CD1c-positive myeloid dendritic cell (primary cell): Measurements from ENCODE around the gene PGD.
"Not testable (repeated sequence)": the region's sequence is repeated elsewhere in the genome, so short reads cannot be mapped to it uniquely, and the experiment has no call there.

Source experiments
- DNase-seq: peaks from one replicate; pipeline ENCODE4 v3.0.0-alpha.2; 2016; ENCODE audit errors: extremely low spot score

Gene PGD

DNA sequence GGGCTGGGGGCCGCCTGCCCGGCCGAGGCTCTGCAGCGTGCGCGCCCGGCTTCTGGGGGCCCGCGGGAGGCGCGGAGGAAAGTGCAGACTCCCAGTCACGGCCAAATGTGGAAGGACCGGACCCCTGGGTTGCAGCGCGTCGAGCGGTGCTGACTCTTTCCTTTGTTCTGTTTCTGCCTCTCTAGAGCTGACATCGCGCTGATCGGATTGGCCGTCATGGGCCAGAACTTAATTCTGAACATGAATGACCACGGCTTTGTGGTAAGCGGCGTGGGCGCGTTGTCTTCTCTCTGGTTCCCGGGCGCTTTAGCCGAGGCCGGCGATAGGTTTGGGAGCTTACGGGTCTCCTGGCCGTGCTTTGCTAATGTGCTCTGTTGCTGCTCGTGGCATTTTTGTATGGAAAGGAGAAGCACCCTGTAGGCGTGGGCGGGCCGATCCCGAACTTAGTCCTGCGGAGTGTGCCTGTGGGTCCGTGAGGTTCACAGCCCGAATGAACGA lies 629 bp downstream of the PGD start:
- DNase-seq, result peak; percentile 89

- DNase-seq, result peak; percentile 13
Measured at GRCh38 chr1:10400013-10400412, 1.1 kb downstream of the PGD start.

DNA sequence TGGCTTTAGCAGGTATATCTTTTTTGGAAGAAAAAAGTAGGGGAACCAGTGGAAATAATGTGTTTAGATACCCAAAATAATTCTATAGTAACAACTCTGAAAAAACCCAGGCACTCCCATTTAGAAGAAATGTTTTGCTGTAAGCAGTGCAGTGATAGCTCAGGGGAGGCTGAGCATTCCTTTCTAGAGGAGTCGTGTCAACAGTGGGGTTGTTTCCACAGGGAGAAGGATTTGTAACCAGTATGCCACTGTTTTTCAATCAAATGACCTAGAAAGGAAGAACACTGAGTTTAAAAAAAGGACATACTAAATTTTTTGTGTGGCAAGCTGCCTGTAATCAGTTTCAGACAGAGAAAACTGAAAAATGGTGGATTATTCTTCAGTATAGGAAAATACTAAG lies 2.4 kb downstream of the PGD start:
- no peak for DNase-seq

- DNase-seq, result peak; percentile 23
Measured at GRCh38 chr1:10402729-10403274, 3.9 kb downstream of the PGD start.

- no peak for DNase-seq
Measured at GRCh38 chr1:10407201-10407600, 8.3 kb downstream of the PGD start.

GRCh38 chr1:10415211-10415930 lies 16.5 kb downstream of the PGD start:
- DNase-seq, result peak; percentile 87

DNA sequence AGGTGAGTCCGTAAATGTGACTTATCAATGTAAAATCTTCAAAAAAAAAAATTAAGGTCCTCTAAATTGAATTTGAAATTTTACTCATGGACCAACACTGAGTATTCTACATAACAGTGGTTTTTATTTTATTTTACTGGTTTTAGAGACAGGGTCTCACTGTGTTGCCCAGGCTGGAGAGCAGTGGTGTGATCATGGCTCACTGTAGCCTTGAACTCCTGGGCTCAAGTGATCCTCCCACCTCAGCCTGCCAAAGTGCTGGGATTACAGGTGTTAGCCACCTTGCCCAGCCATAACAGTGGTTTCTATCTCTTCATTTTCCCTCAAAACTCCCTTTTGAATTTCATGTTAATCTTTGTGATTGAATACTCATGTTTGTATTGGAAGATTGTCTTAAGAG lies 17.1 kb downstream of the PGD start:
- not testable (repeated sequence) for DNase-seq

GRCh38 chr1:10418741-10419140 lies 19.9 kb downstream of the PGD start:
- DNase-seq, result not testable (repeated sequence)

GRCh38 chr1:10419351-10419750 lies 20.5 kb downstream of the PGD start:
- DNase-seq, result no peak

DNA sequence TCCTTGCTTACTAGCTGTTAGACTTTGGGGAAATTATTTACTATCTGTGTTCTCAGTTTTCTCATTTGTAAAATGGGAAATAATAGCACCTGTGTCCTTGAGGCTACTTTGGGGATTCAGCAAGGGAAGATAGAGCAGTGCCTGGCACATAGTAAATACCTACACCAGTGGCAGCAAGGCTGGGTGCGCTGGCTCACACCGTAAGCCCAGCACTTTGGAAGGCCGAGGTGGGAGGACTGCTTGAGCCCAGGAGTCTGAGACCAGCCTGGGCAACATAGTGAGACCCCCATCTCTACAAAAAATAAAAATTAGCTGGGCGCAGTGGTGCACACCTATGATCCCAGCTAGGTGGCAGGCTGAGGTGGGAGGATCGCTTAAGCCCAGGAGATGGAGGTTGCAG lies 22.8 kb downstream of the PGD start:
- no peak for DNase-seq

DNA sequence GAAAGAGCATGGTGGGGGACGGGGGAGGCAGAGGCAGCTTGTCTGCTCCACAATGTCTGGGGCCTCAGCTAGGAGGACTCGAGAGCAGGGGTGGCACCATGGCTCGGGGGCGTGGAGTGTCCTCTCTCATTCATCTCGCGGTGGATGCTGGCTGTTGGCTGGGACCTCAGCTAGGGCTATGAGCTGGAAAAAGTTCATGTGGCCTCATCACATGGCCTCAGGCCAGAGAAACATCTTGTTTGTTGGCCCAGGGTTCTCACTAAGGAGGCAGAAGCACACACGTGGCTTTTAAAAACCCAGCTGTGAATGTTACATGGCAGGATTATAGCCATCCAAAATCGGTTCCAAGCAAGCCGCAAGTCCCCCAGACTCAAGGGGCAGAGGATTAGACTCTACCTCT lies 25.2 kb downstream of the PGD start:
- no peak for DNase-seq

DNA sequence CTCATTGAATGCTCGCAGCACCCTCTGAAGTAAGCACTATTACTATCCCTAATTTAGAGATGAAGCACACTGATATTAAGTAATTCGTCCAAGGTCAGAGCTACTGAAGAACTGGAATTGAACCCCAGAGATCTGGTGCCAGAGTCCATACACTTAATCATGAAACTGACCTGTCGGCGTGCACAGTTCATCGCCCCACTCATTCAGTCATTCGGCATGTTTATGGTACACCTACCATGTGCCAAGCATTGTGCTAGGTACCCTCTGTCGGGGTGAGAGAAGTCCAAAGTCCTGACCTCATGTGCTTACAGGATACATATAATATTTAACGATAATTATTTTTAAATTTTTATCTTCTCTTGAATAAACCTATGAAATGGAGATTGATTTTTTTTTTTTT lies 25.8 kb downstream of the PGD start:
- DNase-seq, result no peak

DNA sequence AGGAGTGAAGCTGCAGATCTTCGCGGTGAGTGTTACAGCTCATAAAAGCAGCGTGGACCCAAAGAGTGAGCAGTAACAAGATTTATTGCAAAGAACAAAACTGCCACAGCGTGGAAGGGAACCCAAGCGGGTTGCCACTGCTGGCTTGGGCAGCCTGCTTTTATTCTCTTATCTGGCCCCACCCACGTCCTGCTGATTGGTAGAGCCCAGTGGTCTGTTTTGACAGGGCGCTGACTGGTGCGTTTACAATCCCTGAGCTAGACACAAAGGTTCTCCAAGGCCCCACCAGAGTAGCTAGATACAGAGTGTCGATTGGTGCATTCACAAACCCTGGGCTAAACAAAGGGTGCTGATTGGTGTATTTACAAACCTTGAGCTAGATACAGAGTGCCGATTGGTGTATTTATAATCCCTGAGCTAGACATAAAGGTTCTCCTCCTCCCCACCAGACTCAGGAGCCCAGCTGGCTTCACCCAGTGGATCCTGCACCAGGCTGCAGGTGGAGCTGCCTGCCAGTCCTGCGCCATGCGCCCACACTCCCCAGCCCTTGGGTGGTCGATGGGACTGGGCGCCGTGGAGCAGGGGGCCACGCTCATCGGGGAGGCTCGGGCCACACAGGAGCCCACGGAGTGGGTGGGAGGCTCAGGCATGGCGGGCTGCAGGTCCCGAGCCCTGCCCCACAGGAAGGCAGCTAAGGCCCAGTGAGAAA lies 27.1 kb downstream of the PGD start:
- not testable (repeated sequence) for DNase-seq

- not testable (repeated sequence) for DNase-seq
Measured at GRCh38 chr1:10426535-10426848, 27.6 kb downstream of the PGD start.

DNA sequence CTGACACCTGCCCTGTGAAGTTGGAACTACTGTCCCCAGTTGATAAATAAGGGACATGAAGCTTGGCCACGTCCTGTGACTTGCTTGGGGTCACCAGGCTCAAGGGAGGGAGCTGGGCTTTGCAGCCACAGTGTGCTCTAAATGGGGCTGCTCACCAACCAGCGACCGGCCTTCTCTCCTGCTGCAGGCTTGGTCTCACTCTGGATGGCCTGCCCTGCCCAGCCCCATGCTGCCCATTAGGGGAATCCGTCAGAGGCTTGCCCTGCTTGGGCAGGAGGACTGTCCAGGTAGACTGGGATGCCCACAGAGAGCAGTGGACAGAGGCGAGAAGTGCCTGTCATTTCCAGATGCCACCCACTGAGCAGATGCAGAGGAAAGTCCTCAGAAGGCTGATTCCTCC lies 30.1 kb downstream of the PGD start:
- DNase-seq, result no peak

DNA sequence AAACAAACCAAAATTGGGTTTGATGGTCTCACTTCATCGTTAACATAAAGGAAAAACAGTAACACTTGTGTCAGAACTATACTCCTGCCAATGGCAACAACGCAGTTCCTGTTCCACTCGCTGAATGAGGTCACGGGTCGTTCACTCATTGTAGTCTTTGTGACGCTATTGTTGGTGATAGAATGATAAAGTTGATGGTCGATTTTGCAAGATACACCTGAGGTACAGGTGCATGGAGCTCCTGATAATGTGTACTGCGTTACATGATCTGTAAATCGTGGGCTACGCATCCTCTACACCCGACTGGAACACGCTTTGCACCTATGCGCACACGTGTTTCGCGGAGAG lies 31.0 kb downstream of the PGD start:
- peak; percentile 70 for DNase-seq

- peak; percentile 95 for DNase-seq
Measured at GRCh38 chr1:10430216-10431069, 31.6 kb downstream of the PGD start, which contains the start of gene CENPS. Gene CENPS, plus strand, starts transcription at chr1:10430433. Its CDS starts 85 bp downstream, at chr1:10430518.

GRCh38 chr1:10431070-10431730 lies 32.3 kb downstream of the PGD start:
- DNase-seq, result no peak

DNA sequence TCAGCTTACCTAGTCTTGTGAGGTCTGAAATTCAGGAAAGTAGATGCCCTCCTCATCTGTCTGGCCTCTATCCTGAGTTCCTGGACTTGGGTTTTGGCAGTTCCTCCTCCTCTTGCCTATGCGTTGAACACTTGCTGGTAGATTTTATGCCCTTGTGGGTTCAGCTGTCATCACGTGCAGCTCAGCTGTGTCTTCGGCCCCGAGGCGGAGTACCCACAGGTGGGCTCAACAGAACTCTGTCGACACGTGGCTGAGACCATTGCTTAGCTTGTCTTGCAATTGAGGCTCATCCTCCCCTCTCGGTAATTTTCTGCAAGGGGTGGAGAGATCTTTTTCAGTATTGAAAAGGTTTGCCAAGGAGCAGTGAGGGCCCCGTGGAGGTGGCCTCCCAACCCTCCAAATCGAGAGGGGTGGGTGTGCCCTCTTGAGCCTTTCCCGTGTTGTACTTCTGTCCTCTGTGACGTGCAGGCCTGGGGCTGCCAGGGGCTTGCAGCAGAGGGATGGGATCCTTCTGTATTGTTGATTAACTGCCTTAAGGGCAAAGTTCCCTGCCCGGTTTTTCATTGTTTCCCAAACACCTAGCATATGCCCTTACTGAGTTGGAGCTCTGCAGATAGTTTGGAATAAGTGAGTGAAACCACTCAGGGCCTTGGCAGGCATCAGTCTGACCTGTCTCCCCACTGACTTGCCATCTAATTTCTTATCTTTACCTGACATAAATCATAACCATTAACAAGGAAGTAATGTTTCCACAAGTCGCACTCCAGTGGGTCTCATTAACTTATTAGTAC lies 34.2 kb downstream of the PGD start:
- no peak for DNase-seq

DNA sequence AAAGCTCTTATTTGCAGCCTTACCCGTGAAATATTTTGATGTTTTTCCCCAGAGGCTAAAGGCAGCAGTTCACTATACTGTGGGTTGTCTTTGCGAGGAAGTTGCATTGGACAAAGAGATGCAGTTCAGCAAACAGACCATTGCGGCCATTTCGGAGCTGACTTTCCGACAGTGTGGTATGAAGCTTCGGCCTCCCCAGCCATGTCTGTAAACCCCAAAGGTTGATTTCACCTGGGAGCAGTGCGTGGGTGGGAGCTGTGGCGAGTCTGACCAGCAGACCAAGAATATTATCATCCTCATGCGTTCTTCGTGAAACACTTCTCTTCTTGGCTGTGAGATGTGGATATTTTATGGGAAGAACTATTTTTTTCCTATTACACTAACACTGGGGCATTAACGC lies 34.9 kb downstream of the PGD start:
- no peak for DNase-seq

DNA sequence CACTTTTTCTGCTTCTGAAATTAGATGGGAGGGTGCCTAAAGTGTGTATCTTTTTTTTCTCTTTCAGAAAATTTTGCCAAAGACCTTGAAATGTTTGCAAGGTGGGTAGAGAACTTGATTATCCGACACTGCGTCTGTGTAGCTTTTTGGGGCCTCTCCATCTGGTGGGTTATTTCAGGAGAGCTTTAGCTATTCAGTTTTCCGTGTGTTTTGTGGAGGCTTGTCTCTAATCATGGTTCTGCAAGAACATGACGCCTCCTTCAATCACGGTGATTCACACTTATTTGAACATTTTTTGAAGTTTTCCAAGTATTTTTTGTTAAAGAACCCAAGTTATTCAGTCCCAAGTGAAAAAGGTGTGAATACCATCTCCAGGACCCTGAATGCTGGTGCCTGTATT lies 35.7 kb downstream of the PGD start:
- DNase-seq, result no peak
